Neuronal stem cell (in vitro differentiated cells): ENCODE measurements around the gene PARD6G.

Experiments
- DNase-seq: peaks from one replicate; pipeline ENCODE4 v3.0.0-alpha.2; 2013; ENCODE audit warnings: low spot score
- H2AFZ ChIP-seq: one replicate; pipeline ENCODE4 v1.6.1; 2013; ENCODE audit warnings: mild to moderate bottlenecking, low read length, inconsistent platforms
- H2AK5ac ChIP-seq: 2 replicates; pipeline ENCODE4 v1.6.1; 2013; ENCODE audit warnings: low read depth, mild to moderate bottlenecking, inconsistent platforms, low read length, moderate library complexity, mixed read lengths
- H2BK120ac ChIP-seq: 2 replicates; pipeline ENCODE4 v1.6.1; 2013; ENCODE audit warnings: low read depth, mild to moderate bottlenecking, inconsistent platforms, low read length, moderate library complexity, mixed read lengths
- H2BK12ac ChIP-seq: one replicate; pipeline ENCODE4 v1.6.1; 2013; ENCODE audit warnings: low read length, inconsistent platforms
- H2BK15ac ChIP-seq: 2 replicates; pipeline ENCODE4 v1.6.1; 2013; ENCODE audit warnings: mild to moderate bottlenecking, low read length, inconsistent platforms, mixed read lengths
- H2BK5ac ChIP-seq: one replicate; pipeline ENCODE4 v1.6.1; 2013; ENCODE audit warnings: inconsistent platforms, mild to moderate bottlenecking, low read length, moderate library complexity
- H3K14ac ChIP-seq: one replicate; pipeline ENCODE4 v1.6.1; 2013; ENCODE audit warnings: low read length, inconsistent platforms
- H3K18ac ChIP-seq: 2 replicates; pipeline ENCODE4 v1.6.1; 2013; ENCODE audit warnings: low read length, inconsistent platforms
- H3K23ac ChIP-seq: 2 replicates; pipeline ENCODE4 v1.6.1; 2013; ENCODE audit warnings: low read depth, mild to moderate bottlenecking, mixed read lengths, low read length, inconsistent platforms; ENCODE audit not compliant: poor library complexity
- H3K27ac ChIP-seq: replicated peaks from 3 replicates; pipeline ENCODE4 v1.5.1; 2013; ENCODE audit warnings: low read length, inconsistent platforms
- H3K27me3 ChIP-seq, 3 experiments: 2 replicates each; pipeline ENCODE4 v1.6.1; 2013; ENCODE audit warnings: low read length in 3 of 3, mild to moderate bottlenecking in 2 of 3, inconsistent platforms in 1 of 3, low read depth in 1 of 3, mixed read lengths in 1 of 3, moderate library complexity in 1 of 3; ENCODE audit not compliant: control insufficient read depth in 3 of 3, insufficient read depth in 3 of 3
- H3K36me3 ChIP-seq, 2 donors: replicated peaks in 1 of 2; 2 replicates each; pipeline ENCODE4 v1.6.1; 2013; ENCODE audit warnings: low read length in 2 of 2; ENCODE audit not compliant: control insufficient read depth in 2 of 2, insufficient read depth in 2 of 2
- H3K4ac ChIP-seq: 2 replicates; pipeline ENCODE4 v1.6.1; 2013; ENCODE audit warnings: inconsistent platforms, mild to moderate bottlenecking, low read length, moderate library complexity
- H3K4me1 ChIP-seq, 2 donors: 1 replicate in 1 of 2; 2 replicates in 1 of 2; pipeline ENCODE4 v1.6.1; 2013; ENCODE audit warnings: low read length in 2 of 2, low read depth in 1 of 2; ENCODE audit not compliant: control insufficient read depth in 2 of 2, insufficient read depth in 1 of 2
- H3K4me2 ChIP-seq: one replicate; pipeline ENCODE4 v1.6.1; 2013; ENCODE audit warnings: mild to moderate bottlenecking, low read length, inconsistent platforms; ENCODE audit not compliant: insufficient read depth, poor library complexity, severe bottlenecking
- H3K4me3 ChIP-seq, 2 donors: 2 replicates each; pipeline ENCODE4 v1.5.1; 2013; ENCODE audit warnings: low read length in 2 of 2, mild to moderate bottlenecking in 2 of 2, inconsistent platforms in 1 of 2, moderate library complexity in 1 of 2
- H3K79me1 ChIP-seq: one replicate; pipeline ENCODE4 v1.6.1; 2013; ENCODE audit warnings: low read depth, mild to moderate bottlenecking, inconsistent platforms, low read length, moderate library complexity
- H3K9ac ChIP-seq: one replicate; pipeline ENCODE4 v1.6.1; 2013; ENCODE audit warnings: mild to moderate bottlenecking, low read depth, low read length, inconsistent platforms; ENCODE audit not compliant: poor library complexity
- H3K9me3 ChIP-seq, 2 donors: replicated peaks in 1 of 2; 2 replicates each; pipeline versions ENCODE3 to v1.6.1; 2013; ENCODE audit warnings: low read length in 2 of 2, mild to moderate bottlenecking in 2 of 2, inconsistent platforms in 1 of 2, low read depth in 1 of 2, mixed read lengths in 1 of 2, moderate library complexity in 1 of 2; ENCODE audit not compliant: control insufficient read depth in 2 of 2, insufficient read depth in 1 of 2
- H4K8ac ChIP-seq: one replicate; pipeline ENCODE4 v1.6.1; 2013; ENCODE audit warnings: low read depth, mild to moderate bottlenecking, inconsistent platforms, low read length, moderate library complexity
- H4K91ac ChIP-seq: one replicate; pipeline ENCODE4 v1.6.1; 2013; ENCODE audit warnings: low read length, low read depth, mild to moderate bottlenecking, inconsistent platforms; ENCODE audit not compliant: poor library complexity
- WGBS, 2 donors: extraction: QIAGEN DNeasy Blood & Tissue Kit; methylation state at CpG; one replicate each; pipeline ENCODE4 v1.1.7; 2013; ENCODE audit warnings: missing lambda C conversion rate in 2 of 2, mixed read lengths in 1 of 2; ENCODE audit not compliant: insufficient read length in 2 of 2, insufficient replicate concordance in 1 of 2; ENCODE audit errors: extremely low coverage in 2 of 2; 5-methylcytosine and 5-hydroxymethylcytosine counted together

Gene PARD6G

GRCh38 chr18:80231151-80231550, 16.2 kb downstream of the PARD6G start:
- Histone ChIP-seq H3K9me3 (no peaks in the 10 kb centered on the region), H3K4ac (no peak overlapping the region), H2BK12ac (no peak overlapping the region), H3K27ac (no peak overlapping the region), H4K8ac (peak overlapping the region; percentile 10), H2AFZ (no peak overlapping the region), H3K4me2 (no peak overlapping the region), H2AK5ac (no peak overlapping the region), H3K18ac (no peak overlapping the region), H3K4me3 (no peak overlapping the region), H2BK120ac (no peak overlapping the region), H2BK5ac (no peak overlapping the region), H3K36me3 (peaks cover 3 to 18% of the 10 kb centered on the region in 2 donors), H3K27me3 (no peaks in the 10 kb centered on the region), H3K14ac (no peak overlapping the region), H3K23ac (no peak overlapping the region), H3K9ac (no peak overlapping the region), H3K4me1 (no peaks in the 10 kb centered on the region), H3K79me1 (peaks cover 16% of the 10 kb centered on the region), H4K91ac (no peak overlapping the region), H2BK15ac (no peak overlapping the region)
- whole genome bisulfite sequencing, 2 donors, result no CpG with 5 or more reads among the region's 8 CpGs
- no peak for DNase-seq

GRCh38 chr18:80229766-80230745, 17.3 kb downstream of the PARD6G start:
- H3K9ac ChIP-seq, result peak overlapping the region; percentile 55
- peaks cover 18% of the 10 kb centered on the region for H3K79me1 ChIP-seq
- H4K8ac ChIP-seq, result no peak overlapping the region
- H2BK5ac ChIP-seq, result no peak overlapping the region
- H4K91ac ChIP-seq, result no peak overlapping the region
- H2AFZ ChIP-seq, result no peak overlapping the region
- H3K4ac ChIP-seq, result no peak overlapping the region
- peak overlapping the region; percentile 10 for H3K23ac ChIP-seq
- no peaks in the 10 kb centered on the region for H3K9me3 ChIP-seq
- no peak overlapping the region for H3K4me2 ChIP-seq
- H3K27ac ChIP-seq, result no peak overlapping the region
- no CpG with 5 or more reads among the region's 22 CpGs for WGBS, 2 donors
- H2AK5ac ChIP-seq, result no peak overlapping the region
- H3K14ac ChIP-seq, result peak overlapping the region; percentile 73
- H3K4me1 ChIP-seq, result peaks cover 0 to 6% of the 10 kb centered on the region in 2 donors
- no peak for DNase-seq
- H3K4me3 ChIP-seq, result no peak overlapping the region
- no peak overlapping the region for H2BK15ac ChIP-seq
- peaks cover 3 to 18% of the 10 kb centered on the region in 2 donors for H3K36me3 ChIP-seq
- H3K27me3 ChIP-seq, result no peaks in the 10 kb centered on the region
- no peak overlapping the region for H2BK120ac ChIP-seq
- H2BK12ac ChIP-seq, result no peak overlapping the region
- peak overlapping the region; percentile 33 for H3K18ac ChIP-seq

DNA sequence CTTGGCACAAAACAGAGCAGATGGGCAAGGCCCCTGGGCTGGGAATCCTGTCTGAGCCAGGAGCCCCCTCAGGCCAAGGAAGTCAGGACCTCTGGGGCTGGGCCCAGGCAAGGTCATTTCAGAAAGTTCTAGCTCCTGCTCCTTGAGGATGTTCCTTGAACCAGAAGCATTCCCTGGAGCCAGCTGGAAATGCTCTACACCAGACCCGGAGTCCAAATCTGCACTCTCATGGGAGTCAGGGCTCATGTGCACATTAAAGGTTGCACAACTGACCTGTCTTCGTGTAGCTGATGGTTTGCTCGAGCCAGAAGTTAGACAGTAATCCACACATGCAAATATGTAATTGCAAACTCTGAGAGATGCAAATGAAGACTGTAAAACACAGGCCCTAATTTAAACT, 18.0 kb downstream of the PARD6G start:
- Histone ChIP-seq H3K9ac (no peak overlapping the region), H4K8ac (no peak overlapping the region), H3K4ac (no peak overlapping the region), H2BK120ac (no peak overlapping the region), H4K91ac (no peak overlapping the region), H2BK5ac (no peak overlapping the region), H3K9me3 (no peaks in the 10 kb centered on the region), H3K4me2 (no peak overlapping the region), H3K36me3 (peaks cover 3 to 18% of the 10 kb centered on the region in 2 donors), H3K79me1 (peaks cover 18% of the 10 kb centered on the region), H3K4me1 (peaks cover 0 to 6% of the 10 kb centered on the region in 2 donors), H3K23ac (no peak overlapping the region), H2BK15ac (no peak overlapping the region), H2AK5ac (no peak overlapping the region), H3K14ac (no peak overlapping the region), H2AFZ (no peak overlapping the region), H3K27ac (no peak overlapping the region), H3K4me3 (no peak overlapping the region), H2BK12ac (no peak overlapping the region), H3K27me3 (no peaks in the 10 kb centered on the region), H3K18ac (no peak overlapping the region)
- WGBS, 2 donors, result no CpG with 5 or more reads among the region's 3 CpGs
- no peak for DNase-seq

DNA sequence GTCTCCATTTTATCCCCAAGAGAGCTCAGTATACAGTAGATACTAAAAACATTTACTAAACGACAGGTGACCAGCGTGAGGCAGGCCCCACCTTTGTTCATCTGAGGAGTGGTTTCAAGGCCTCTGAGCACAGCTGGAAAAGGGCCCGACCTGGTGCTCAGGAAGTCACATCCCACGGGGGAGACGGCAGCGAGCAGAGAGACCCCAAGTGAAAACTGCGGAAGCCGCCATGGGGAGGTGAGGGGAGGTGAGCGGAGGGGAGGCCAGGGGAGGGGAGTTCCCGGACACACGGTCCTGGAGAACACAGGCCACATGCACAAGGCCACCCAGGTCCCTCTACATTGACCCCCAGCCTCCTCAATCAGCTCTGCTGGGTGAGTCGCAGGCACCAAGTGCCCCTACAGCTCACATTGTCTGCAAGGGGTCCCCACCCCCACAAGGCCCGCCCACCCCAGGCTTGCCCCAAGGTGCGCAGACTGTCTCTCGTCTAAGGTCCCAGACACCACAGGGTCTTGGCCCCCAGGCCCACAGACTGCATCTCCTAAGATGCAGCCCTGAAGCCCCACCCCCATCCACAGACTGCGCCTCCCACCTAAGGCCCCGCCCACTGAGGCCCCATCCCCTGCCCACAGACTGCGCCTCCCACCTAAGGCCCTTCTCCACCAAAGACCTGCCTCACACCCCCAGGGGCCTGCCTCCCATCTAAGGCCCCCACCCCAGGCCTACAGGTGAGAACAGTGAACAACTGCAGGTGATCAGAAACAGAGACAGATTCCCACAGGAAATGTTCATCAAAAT, 19.1 kb downstream of the PARD6G start:
- Histone ChIP-seq H3K23ac (no peak overlapping the region), H2BK5ac (no peak overlapping the region), H3K18ac (peak overlapping the region; percentile 19), H2BK120ac (no peak overlapping the region), H3K36me3 (peaks cover 3 to 18% of the 10 kb centered on the region in 2 donors), H2AFZ (no peak overlapping the region), H4K8ac (no peak overlapping the region), H3K4ac (no peak overlapping the region), H3K27ac (no peak overlapping the region), H3K27me3 (no peaks in the 10 kb centered on the region), H3K9ac (peak overlapping the region; percentile 35), H3K4me3 (no peak overlapping the region), H3K4me2 (no peak overlapping the region), H2AK5ac (no peak overlapping the region), H4K91ac (no peak overlapping the region), H2BK15ac (no peak overlapping the region), H3K4me1 (peaks cover 0 to 6% of the 10 kb centered on the region in 2 donors), H3K14ac (no peak overlapping the region), H2BK12ac (no peak overlapping the region), H3K9me3 (no peaks in the 10 kb centered on the region), H3K79me1 (peaks cover 16% of the 10 kb centered on the region)
- no CpG with 5 or more reads among the region's 18 CpGs for WGBS, 2 donors
- DNase-seq, result no peak
